AG09319 (cell line): ENCODE measurements around the gene MLLT6.

Source experiments
- DNase-seq: peaks from one replicate; pipeline ENCODE4 v3.0.0-alpha.2; 2010; ENCODE audit warnings: low read depth; ENCODE audit errors: extremely low read depth
- TF ChIP-seq, protein P1 (sequence below): IDR thresholded peaks from 2 replicates; pipeline ENCODE4 v1.5.1; 2011; ENCODE audit warnings: low read depth, mild to moderate bottlenecking, inconsistent platforms, low read length, moderate library complexity

Gene MLLT6

DNA sequence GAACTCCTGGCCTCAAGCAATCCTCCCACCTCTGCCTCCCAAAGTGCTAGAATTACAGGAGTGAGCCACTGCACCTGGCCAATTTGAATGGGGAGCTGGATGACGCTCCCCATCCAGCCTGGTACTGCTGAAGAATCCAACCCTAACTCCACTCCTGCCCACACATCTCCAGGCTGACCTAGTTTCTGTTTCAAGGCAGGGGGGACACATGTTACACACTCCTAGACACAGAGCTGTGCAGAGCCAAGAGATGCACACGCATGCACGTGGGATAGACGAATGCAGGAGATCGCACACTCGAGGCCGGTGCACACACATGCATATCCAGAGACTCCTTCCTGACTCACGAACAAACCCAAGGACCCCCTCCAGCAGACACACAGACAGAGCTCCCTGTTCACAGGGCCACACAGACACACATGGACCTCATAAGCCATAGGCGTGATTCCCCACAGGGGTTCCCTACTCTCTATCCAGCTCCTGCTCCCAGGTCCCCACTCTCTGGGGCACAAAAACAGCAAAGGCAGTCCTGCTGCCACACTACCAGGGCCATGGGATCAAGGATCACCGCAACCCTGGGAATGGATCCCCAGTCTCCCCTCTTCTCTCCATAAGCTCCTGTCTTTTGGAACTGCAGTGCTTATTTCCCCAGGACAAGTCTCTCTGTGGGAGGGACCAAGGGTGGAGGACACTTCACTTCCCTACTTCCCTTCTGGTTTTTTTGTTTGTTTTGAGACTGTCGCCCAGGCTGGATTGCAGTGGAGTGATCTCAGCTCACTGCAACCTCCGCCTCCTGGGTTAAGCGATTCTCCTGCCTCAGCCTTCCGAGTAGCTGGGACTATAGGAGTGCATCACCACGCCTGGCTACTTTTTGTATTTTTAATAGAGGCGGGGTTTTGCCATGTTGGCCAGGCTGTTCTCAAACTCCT lies 44.7 kb upstream of the MLLT6 start:
- DNase-seq: no peak
- TF ChIP-seq, protein P1, sequence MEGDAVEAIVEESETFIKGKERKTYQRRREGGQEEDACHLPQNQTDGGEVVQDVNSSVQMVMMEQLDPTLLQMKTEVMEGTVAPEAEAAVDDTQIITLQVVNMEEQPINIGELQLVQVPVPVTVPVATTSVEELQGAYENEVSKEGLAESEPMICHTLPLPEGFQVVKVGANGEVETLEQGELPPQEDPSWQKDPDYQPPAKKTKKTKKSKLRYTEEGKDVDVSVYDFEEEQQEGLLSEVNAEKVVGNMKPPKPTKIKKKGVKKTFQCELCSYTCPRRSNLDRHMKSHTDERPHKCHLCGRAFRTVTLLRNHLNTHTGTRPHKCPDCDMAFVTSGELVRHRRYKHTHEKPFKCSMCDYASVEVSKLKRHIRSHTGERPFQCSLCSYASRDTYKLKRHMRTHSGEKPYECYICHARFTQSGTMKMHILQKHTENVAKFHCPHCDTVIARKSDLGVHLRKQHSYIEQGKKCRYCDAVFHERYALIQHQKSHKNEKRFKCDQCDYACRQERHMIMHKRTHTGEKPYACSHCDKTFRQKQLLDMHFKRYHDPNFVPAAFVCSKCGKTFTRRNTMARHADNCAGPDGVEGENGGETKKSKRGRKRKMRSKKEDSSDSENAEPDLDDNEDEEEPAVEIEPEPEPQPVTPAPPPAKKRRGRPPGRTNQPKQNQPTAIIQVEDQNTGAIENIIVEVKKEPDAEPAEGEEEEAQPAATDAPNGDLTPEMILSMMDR: no peak

DNA sequence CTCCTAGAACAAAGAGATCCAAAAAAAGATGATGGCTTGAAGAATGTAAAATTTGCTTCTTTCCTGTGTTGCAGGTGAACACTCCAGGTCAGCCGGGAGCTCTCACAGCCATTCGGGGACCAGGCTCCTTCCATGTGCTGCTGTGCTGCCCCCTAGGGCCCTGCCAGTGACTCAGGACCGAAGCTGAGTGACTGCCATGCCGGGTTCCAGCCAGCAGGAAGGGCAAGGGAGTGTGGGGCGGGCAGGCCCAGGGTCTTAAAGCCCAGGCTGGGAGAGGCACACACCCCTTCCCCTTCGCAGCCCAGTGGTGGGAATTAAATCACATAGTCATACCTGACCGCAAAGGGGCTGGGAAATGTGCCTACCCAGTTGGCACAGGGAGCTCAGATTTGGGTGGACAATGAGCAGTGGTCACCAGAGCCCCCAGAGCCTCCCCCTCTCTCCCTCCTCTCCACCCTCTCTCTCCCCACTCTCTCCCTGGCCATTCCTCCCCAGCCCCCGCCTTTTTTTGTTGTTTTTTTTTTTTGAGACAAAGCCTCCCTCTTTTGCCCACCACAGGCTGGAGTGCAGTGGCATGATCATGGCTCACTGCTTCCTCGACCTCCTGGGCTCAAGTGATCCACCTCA lies 41.8 kb upstream of the MLLT6 start:
- TF ChIP-seq, protein P1: peak; percentile 68
- DNase-seq: no peak

DNA sequence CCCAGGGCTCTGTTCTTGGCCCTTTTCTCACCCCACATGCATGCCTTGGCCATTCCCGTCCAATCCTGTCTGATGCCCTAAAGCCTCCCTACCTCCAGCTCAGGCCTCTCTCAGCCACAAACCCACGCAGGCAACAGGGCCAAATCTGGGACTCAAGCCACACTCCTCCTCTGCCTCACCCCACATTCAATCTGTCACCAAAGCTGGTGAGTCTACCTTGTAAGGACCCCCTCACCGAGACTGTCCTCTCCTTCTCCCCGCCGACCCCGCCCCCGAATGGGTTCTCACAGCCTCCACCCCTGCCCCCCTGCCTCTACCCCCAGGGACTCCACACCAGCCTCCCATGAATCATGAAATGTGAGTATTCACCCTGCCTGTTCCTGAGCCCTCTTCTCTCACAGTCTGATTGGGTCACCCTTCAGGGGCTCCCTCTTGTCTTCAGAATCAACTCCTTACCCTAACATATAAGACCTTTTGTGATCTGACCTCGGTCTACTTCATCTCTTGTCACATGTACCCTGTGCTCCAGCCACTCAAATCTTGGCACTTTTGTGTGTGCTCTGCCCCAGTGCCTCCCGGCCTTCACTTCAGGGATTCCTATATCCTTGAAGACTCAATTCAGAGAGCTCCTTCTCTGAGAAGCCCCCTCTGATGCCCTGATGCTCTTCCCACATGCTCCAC lies 41.0 kb upstream of the MLLT6 start:
- DNase-seq: no peak
- TF ChIP-seq, protein P1: no peak

DNA sequence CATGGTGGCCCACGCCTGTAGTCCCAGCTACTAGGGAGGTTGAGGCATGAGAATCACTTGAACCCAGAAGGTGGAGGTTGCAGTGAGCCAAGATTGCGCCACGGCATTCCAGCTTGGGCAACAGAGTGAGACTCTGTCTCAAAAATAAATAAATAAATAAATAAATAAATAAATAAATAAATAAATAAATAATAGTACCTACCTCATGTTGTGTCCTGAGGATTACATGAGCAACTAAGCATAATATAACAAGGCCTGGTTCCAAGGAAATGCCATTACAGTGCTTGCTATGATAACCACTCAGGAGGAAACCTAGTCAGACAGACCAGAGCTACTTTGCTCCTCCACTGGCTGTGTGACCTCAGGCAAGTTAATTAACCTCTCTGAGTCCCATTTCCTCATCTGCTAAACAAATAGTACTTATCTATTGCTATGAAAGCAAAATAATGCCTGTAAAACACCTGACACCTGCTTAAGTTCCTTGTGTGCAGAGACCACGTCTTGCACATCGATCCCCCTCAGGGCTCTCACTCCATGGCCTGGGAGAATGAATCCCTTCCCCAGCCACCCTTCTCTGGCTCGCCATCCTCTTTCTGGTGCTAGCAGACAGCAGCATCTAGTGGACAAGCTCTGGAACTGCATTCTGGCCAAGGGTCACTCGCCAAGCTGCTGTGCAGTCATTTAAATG lies 37.8 kb upstream of the MLLT6 start:
- TF ChIP-seq, protein P1: no peak; the same call in none of the 2 replicates
- DNase-seq: peak; percentile 32

DNA sequence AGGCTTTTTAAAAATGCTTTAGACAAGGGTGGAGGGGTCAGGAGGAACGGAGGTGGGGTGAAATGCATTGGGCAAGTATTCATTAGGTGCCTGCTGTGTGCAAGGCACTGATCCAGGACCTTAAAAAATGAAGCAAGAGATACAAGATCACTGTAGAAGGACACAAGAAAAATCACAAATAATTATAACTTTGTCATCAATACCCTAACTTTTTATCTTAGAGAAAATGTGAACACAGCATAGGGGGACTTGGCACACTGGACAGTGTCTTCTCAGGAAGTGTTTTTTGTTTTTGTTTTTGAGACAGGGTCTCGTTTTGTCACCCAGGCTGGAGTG lies 37.3 kb upstream of the MLLT6 start:
- TF ChIP-seq, protein P1: no peak

DNA sequence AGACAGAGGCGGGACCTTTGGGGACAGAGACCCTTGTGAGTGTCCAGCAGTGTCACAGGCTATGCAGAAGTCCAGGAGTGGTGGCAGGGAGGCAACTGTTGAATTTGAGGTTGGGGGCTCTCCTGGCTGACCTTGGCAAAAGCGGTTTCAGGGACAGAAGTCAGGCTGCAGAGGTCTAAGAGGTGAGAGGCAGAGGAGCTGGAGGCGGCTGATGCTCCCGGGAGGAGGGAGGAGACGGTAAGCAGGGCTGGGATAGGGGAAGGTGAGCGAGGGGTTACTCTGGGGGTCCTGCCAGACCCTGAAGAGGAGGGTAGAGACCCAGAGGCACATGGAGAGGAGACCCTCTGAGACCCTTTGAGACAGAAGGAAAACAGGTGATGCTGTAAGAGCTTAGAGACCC lies 35.6 kb upstream of the MLLT6 start:
- DNase-seq: no peak
- TF ChIP-seq, protein P1: no peak

More for the DNA sequence above, 37.3 kb upstream of the MLLT6 start:
- no peak for DNase-seq
